T-cell (primary cell): ENCODE results near the gene GRIK4. TPM values are rescaled to one million over a fixed set of nuclear protein-coding genes. Genes with fewer than 3 reads are reported as not detected.
"Not testable (repeated sequence)": the region's sequence is repeated elsewhere in the genome, so short reads cannot be mapped to it uniquely, and the experiment has no call there.

Source experiments
- ATAC-seq, 4 experiments: fragments of 200-7000 bp in 3 of 4; fragments of 150-1000 bp in 1 of 4; cut with Tn5 transposase; replicated peaks in 1 of 4; 1 replicate in 3 of 4; 2 replicates in 1 of 4; pipeline ENCODE4 v1.10.0; 2021; ENCODE audit warnings: moderate library complexity in 3 of 4, mild to moderate bottlenecking in 2 of 4, moderate number of reproducible peaks in 1 of 4
- CTCF ChIA-PET, 2 donors: fragments of 300-600 bp; sonication (Branson Sonifier 250); formaldehyde crosslinking; loops; one replicate each; lab custom pipeline; 2022; ENCODE audit warnings: antibody characterized with exemption in 2 of 2; lab: Charles Lee
- POLR2A ChIA-PET, 2 donors: fragments of 300-600 bp; sonication (Branson Sonifier 250); formaldehyde crosslinking; loops; one replicate each; lab custom pipeline; 2022; ENCODE audit warnings: antibody characterized with exemption in 2 of 2; lab: Charles Lee
- DNase-seq, 35 experiments: peaks; one replicate each; pipeline versions ENCODE4 v3.0.0 to v3.0.0-alpha.2; 2013 to 2023
- H3K27ac ChIP-seq: one replicate; pipeline ENCODE4 v1.5.1; 2013; ENCODE audit warnings: low read length
- H3K27me3 ChIP-seq, 2 experiments: replicated peaks in 1 of 2; 1 replicate in 1 of 2; 2 replicates in 1 of 2; pipeline versions ENCODE4 v1.6.1 to v1.7.0; 2013; ENCODE audit warnings: low read length in 1 of 2, mixed read lengths in 1 of 2; ENCODE audit not compliant: control insufficient read depth in 2 of 2, insufficient read depth in 2 of 2; ENCODE audit errors: extremely low read depth in 1 of 2
- H3K36me3 ChIP-seq, 2 donors: 1 replicate in 1 of 2; 2 replicates in 1 of 2; pipeline versions ENCODE4 v1.6.1 to v1.7.0; 2013; ENCODE audit warnings: low read length in 1 of 2; ENCODE audit not compliant: control insufficient read depth in 2 of 2, insufficient read depth in 1 of 2; ENCODE audit errors: extremely low read depth in 1 of 2
- H3K4me1 ChIP-seq, 2 experiments: 1 replicate in 1 of 2; 2 replicates in 1 of 2; pipeline versions ENCODE4 v1.6.1 to v1.7.0; 2013; ENCODE audit warnings: low read length in 2 of 2, mixed read lengths in 1 of 2; ENCODE audit not compliant: insufficient read depth in 2 of 2, control insufficient read depth in 1 of 2; ENCODE audit errors: extremely low read depth in 1 of 2
- H3K4me3 ChIP-seq, 2 donors: 1 replicate in 1 of 2; 2 replicates in 1 of 2; pipeline versions ENCODE4 v1.5.1 to v1.7.0; 2013; ENCODE audit warnings: mild to moderate bottlenecking in 2 of 2, low read length in 1 of 2, moderate library complexity in 1 of 2; ENCODE audit not compliant: control insufficient read depth in 1 of 2; ENCODE audit errors: extremely low read depth in 1 of 2
- H3K9me3 ChIP-seq: 2 replicates; pipeline ENCODE4 v1.7.0; 2013
- H3K27ac Mint-ChIP-seq, 2 donors: one replicate each; pipeline ENCODE4 v1.8.0; 2020 to 2021; ENCODE audit warnings: mild to moderate bottlenecking in 2 of 2, mixed read lengths in 2 of 2
- H3K27me3 Mint-ChIP-seq, 2 donors: one replicate each; pipeline ENCODE4 v1.8.0; 2021 to 2022; ENCODE audit warnings: mixed read lengths in 2 of 2
- H3K36me3 Mint-ChIP-seq: one replicate; pipeline ENCODE4 v1.8.0; 2021; ENCODE audit warnings: mixed read lengths
- H3K4me1 Mint-ChIP-seq, 3 donors: one replicate each; pipeline ENCODE4 v1.8.0; 2020 to 2022; ENCODE audit warnings: mixed read lengths in 3 of 3, mild to moderate bottlenecking in 1 of 3
- H3K4me3 Mint-ChIP-seq, 3 donors: one replicate each; pipeline ENCODE4 v1.8.0; 2020 to 2022; ENCODE audit warnings: mild to moderate bottlenecking in 3 of 3, mixed read lengths in 3 of 3, moderate library complexity in 3 of 3
- H3K9me3 Mint-ChIP-seq, 3 donors: one replicate each; pipeline ENCODE4 v1.8.0; 2020 to 2022; ENCODE audit warnings: mixed read lengths in 3 of 3
- WGBS: methylation state at CpG from one replicate; pipeline ENCODE4 v1.1.5; 2013; ENCODE audit warnings: missing lambda C conversion rate; ENCODE audit not compliant: insufficient coverage; 5-methylcytosine and 5-hydroxymethylcytosine counted together
- total RNA-seq, 35 experiments: library from RNA in 6 of 35; stranded (reverse) in 6 of 35; fragments of 120-200 nt in 1 of 35; gene quantifications; one replicate each; pipeline versions ENCODE4 v1.2.1 to v1.2.4 and lab custom pipeline; 2013 to 2026

Gene GRIK4
- total RNA-seq, 5 donors from 2014 or later (not counting 1 experiment from before 2014, with no cell fraction given), result 0.09 TPM; not detected in 4

GRCh38 chr11:120618399-120618798 lies 106.9 kb downstream of the GRIK4 start:
- Histone ChIP-seq H3K9me3 (no peaks in the 10 kb centered on the region), H3K4me3 (no peak overlapping the region), H3K4me1 (no peaks in the 10 kb centered on the region), H3K27me3 (peaks cover 0 to 15% of the 10 kb centered on the region in 2 experiments), H3K27ac (no peak overlapping the region), H3K36me3 (no peaks in the 10 kb centered on the region)
- no peak overlapping the region for H3K27ac Mint-ChIP-seq
- H3K27me3 Mint-ChIP-seq, result peaks cover 8 to 15% of the 10 kb centered on the region in 2 donors
- WGBS, result 71% methylated on average over 5 of the region's 5 CpGs
- peaks cover 9 to 22% (median 15%) of the 10 kb centered on the region in 3 donors for H3K9me3 Mint-ChIP-seq
- H3K4me1 Mint-ChIP-seq, result no peaks in the 10 kb centered on the region
- CTCF ChIA-PET, result no interaction called here
- POLR2A ChIA-PET, result no interaction called here
- ATAC-seq, result no peak
- H3K36me3 Mint-ChIP-seq, result no peaks in the 10 kb centered on the region
- DNase-seq, result no peak
- H3K4me3 Mint-ChIP-seq, result no peak overlapping the region

DNA sequence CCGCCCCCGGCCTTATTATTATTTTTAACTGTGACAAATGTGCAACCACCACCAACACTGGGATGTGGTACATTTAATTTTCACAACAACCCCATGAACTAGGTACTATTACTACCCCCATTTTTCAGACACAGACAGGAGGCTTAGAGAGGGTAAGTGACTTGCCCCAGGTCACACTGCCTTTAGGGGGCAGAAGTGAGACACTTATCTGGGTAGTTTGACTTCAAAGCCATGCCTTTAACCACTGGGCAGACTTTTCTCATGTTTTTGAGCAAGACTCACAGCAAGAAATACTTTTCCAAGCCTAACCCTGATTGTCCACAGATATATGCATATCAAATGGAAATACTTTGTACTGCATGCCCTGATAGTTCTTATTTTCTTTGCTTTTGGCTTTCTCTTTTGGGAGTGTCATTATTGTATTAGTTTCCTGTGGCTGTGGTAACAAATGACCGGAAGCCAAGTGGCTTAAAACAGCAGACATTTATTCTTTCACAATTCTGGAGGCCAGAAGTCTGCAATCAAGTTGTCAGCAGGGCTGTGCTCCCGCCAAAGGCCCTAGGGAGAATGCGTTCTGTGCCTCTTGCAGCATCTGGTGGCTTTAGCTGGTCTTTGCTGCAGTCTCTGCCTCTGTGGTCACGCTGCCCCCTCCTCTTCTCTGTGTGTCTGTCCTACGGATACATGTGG lies 110.8 kb downstream of the GRIK4 start:
- ATAC-seq (no peak), DNase-seq (no peak)
- Histone ChIP-seq H3K4me3 (no peak overlapping the region), H3K4me1 (no peaks in the 10 kb centered on the region), H3K36me3 (no peaks in the 10 kb centered on the region), H3K27ac (no peak overlapping the region), H3K27me3 (peaks cover 0 to 12% of the 10 kb centered on the region in 2 experiments), H3K9me3 (no peaks in the 10 kb centered on the region)
- no peak overlapping the region for H3K4me3 Mint-ChIP-seq
- H3K4me1 Mint-ChIP-seq, result no peaks in the 10 kb centered on the region
- no peaks in the 10 kb centered on the region for H3K36me3 Mint-ChIP-seq
- ChIA-PET POLR2A (no interaction called here), CTCF (no interaction called here)
- 56% methylated on average over 3 of the region's 7 CpGs for WGBS
- peaks cover 10 to 14% of the 10 kb centered on the region in 2 donors for H3K27me3 Mint-ChIP-seq
- H3K9me3 Mint-ChIP-seq, result peaks cover 9 to 22% (median 15%) of the 10 kb centered on the region in 3 donors
- no peak overlapping the region for H3K27ac Mint-ChIP-seq

DNA sequence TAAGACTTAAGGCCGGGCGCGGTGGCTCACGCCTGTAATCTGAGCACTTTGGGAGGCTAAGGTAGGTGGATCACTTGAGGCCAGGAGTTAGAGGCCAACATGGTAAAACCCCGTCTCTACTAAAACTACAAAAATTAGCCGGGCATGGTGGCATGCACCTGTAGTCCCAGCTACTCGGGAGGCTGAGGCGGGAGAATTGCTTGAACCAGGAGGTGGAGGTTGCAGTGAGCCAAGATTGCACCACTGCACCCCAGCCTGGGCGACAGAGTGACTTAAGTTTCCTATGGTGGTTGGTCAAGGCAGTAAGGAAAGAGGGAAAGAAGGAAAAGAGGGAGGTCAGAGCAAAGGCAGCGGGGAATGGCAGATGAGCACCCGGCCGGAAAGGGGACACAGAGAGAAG lies 113.4 kb downstream of the GRIK4 start:
- H3K27me3 Mint-ChIP-seq, result peaks cover 10 to 14% of the 10 kb centered on the region in 2 donors
- H3K4me1 Mint-ChIP-seq, ATAC-seq, H3K36me3 ChIP-seq, H3K9me3 ChIP-seq, DNase-seq, H3K27ac ChIP-seq, H3K9me3 Mint-ChIP-seq, H3K4me3 Mint-ChIP-seq, H3K36me3 Mint-ChIP-seq, POLR2A ChIA-PET, H3K27ac Mint-ChIP-seq, H3K4me3 ChIP-seq, H3K4me1 ChIP-seq: not testable (repeated sequence)
- 87% methylated on average over 6 of the region's 12 CpGs for WGBS
- peaks cover 0 to 15% of the 10 kb centered on the region in 2 experiments for H3K27me3 ChIP-seq
- CTCF ChIA-PET, result interaction anchor here in 1 of 2 donors (0.6 kb wide), 1 partner anchor 116 kb away, joined by 6 read pairs; no protein-coding TSS in a partner anchor

GRCh38 chr11:120625565-120625964 lies 114.0 kb downstream of the GRIK4 start:
- whole genome bisulfite sequencing, result no CpG with 5 or more reads among the region's 4 CpGs
- Mint-ChIP-seq H3K36me3 (no peaks in the 10 kb centered on the region), H3K9me3 (no peaks in the 10 kb centered on the region), H3K4me1 (no peaks in the 10 kb centered on the region), H3K27me3 (peaks cover 10 to 14% of the 10 kb centered on the region in 2 donors), H3K4me3 (no peak overlapping the region), H3K27ac (no peak overlapping the region)
- CTCF ChIA-PET, result interaction anchor here in 1 of 2 donors (0.6 kb wide), 1 partner anchor 116 kb away, joined by 6 read pairs; no protein-coding TSS in a partner anchor
- Histone ChIP-seq H3K36me3 (no peaks in the 10 kb centered on the region), H3K9me3 (no peaks in the 10 kb centered on the region), H3K27me3 (peaks cover 0 to 15% of the 10 kb centered on the region in 2 experiments), H3K27ac (no peak overlapping the region), H3K4me3 (no peak overlapping the region), H3K4me1 (no peaks in the 10 kb centered on the region)
- no peak for ATAC-seq
- DNase-seq, result no peak
- POLR2A ChIA-PET, result no interaction called here

GRCh38 chr11:120626791-120627190 lies 115.2 kb downstream of the GRIK4 start:
- H3K4me1 ChIP-seq, result no peaks in the 10 kb centered on the region
- WGBS, result 85% methylated on average over 6 of the region's 7 CpGs
- H3K4me1 Mint-ChIP-seq, result no peaks in the 10 kb centered on the region
- no peaks in the 10 kb centered on the region for H3K9me3 ChIP-seq
- peaks cover 10 to 14% of the 10 kb centered on the region in 2 donors for H3K27me3 Mint-ChIP-seq
- no peaks in the 10 kb centered on the region for H3K9me3 Mint-ChIP-seq
- peaks cover 0 to 19% of the 10 kb centered on the region in 2 experiments for H3K27me3 ChIP-seq
- CTCF ChIA-PET, result no interaction called here
- H3K27ac Mint-ChIP-seq, result no peak overlapping the region
- POLR2A ChIA-PET, result no interaction called here
- H3K4me3 Mint-ChIP-seq, result no peak overlapping the region
- H3K27ac ChIP-seq, result no peak overlapping the region
- DNase-seq, result no peak
- no peak for ATAC-seq
- H3K36me3 Mint-ChIP-seq, result no peaks in the 10 kb centered on the region
- no peaks in the 10 kb centered on the region for H3K36me3 ChIP-seq
- H3K4me3 ChIP-seq, result no peak overlapping the region

DNA sequence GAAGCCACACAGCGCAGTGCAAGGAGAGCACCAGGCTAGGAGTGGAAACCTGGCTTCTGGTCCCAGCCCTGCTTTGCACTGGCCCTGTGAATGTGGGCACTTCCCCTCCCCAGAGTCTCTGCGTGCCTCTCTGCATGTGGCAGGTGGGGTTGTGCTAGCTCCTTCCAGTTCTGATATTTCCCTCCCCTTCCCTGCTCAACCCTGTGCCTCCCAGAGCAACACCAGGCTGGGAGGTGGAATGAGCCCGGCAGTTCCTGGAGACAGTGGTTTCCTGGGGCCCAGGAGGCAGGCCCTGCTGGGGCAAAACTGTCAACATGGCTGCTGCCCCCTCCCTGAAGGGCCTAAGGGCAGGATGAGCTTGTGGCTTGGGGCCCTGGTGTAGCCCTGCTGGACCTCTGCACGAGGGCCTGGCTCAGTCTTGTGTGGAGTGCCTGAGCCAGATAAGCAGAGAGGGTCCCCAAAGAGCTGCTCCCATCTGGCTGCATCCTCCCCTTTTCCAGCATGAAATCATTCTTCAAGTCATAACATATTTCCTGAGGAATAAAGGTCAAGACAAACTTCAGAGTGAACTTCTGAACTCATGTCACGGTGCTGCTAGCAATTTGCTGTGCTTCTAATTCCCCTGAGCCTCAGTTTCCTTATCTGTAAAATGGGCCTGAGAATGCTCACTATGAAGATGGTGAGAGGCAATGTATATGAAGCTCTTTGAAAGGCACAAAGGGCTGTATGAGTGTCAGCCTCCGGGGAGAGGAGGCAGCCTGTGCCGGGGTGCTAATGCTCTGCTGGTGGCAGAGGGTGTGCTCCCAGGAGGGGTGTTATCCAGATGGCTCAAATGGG lies 116.0 kb downstream of the GRIK4 start:
- CTCF ChIA-PET, result no interaction called here
- ATAC-seq (no peak), DNase-seq (no peak)
- no peak overlapping the region for H3K27ac Mint-ChIP-seq
- H3K9me3 Mint-ChIP-seq, result no peaks in the 10 kb centered on the region
- no peaks in the 10 kb centered on the region for H3K36me3 Mint-ChIP-seq
- no peak overlapping the region for H3K4me3 ChIP-seq
- H3K27ac ChIP-seq, result no peak overlapping the region
- no peaks in the 10 kb centered on the region for H3K36me3 ChIP-seq
- peaks cover 0 to 19% of the 10 kb centered on the region in 2 experiments for H3K27me3 ChIP-seq
- no peaks in the 10 kb centered on the region for H3K4me1 Mint-ChIP-seq
- WGBS, result 64% methylated on average over 6 of the region's 7 CpGs
- no peaks in the 10 kb centered on the region for H3K9me3 ChIP-seq
- H3K4me1 ChIP-seq, result no peaks in the 10 kb centered on the region
- no peak overlapping the region for H3K4me3 Mint-ChIP-seq
- peaks cover 10 to 14% of the 10 kb centered on the region in 2 donors for H3K27me3 Mint-ChIP-seq
- POLR2A ChIA-PET, result no interaction called here
